ENCODE measurements around the gene USH2A. TPM values are rescaled to one million over a fixed set of nuclear protein-coding genes. Genes with fewer than 3 reads are reported as not detected.

USH2A gene
- polyA plus RNA-seq, 1 donor from 2014 or later: 0.17 TPM

- no peak overlapping the region for H3K9ac ChIP-seq (ENCODE audit: low read length)
- H3K9me3 ChIP-seq (ENCODE audit: low read length): no peaks in the 10 kb centered on the region
- no peaks in the 10 kb centered on the region for H3K27me3 ChIP-seq (ENCODE audit: insufficient read depth, low read depth, low read length)
- no peak overlapping the region for H2AFZ ChIP-seq (ENCODE audit: low read depth, low read length)
- no peak for TF ChIP-seq MXI1 (conservative IDR thresholded peaks at IDR 0.05; ENCODE audit: poor library complexity, severe bottlenecking)
- no peak for TF ChIP-seq EZH2 (IDR thresholded peaks at IDR 0.05; ENCODE audit: borderline replicate concordance, insufficient read depth, low read length, poor library complexity, severe bottlenecking)
- no peak for TF ChIP-seq RAD21 (conservative IDR thresholded peaks at IDR 0.05)
- no peak for TF ChIP-seq POLR2AphosphoS5 (IDR thresholded peaks at IDR 0.05)
- no peak for TF ChIP-seq SMC3 (conservative IDR thresholded peaks at IDR 0.05; ENCODE audit: poor library complexity)
- TF ChIP-seq, protein P1, sequence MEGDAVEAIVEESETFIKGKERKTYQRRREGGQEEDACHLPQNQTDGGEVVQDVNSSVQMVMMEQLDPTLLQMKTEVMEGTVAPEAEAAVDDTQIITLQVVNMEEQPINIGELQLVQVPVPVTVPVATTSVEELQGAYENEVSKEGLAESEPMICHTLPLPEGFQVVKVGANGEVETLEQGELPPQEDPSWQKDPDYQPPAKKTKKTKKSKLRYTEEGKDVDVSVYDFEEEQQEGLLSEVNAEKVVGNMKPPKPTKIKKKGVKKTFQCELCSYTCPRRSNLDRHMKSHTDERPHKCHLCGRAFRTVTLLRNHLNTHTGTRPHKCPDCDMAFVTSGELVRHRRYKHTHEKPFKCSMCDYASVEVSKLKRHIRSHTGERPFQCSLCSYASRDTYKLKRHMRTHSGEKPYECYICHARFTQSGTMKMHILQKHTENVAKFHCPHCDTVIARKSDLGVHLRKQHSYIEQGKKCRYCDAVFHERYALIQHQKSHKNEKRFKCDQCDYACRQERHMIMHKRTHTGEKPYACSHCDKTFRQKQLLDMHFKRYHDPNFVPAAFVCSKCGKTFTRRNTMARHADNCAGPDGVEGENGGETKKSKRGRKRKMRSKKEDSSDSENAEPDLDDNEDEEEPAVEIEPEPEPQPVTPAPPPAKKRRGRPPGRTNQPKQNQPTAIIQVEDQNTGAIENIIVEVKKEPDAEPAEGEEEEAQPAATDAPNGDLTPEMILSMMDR (IDR thresholded peaks at IDR 0.05; ENCODE audit: poor library complexity, severe bottlenecking): no peak
- no peak for TF ChIP-seq EP300 (conservative IDR thresholded peaks at IDR 0.05; ENCODE audit: poor library complexity, severe bottlenecking)
- TF ChIP-seq TAF1 (IDR thresholded peaks at IDR 0.05; ENCODE audit: low read depth): no peak
- TF ChIP-seq, protein P2, sequence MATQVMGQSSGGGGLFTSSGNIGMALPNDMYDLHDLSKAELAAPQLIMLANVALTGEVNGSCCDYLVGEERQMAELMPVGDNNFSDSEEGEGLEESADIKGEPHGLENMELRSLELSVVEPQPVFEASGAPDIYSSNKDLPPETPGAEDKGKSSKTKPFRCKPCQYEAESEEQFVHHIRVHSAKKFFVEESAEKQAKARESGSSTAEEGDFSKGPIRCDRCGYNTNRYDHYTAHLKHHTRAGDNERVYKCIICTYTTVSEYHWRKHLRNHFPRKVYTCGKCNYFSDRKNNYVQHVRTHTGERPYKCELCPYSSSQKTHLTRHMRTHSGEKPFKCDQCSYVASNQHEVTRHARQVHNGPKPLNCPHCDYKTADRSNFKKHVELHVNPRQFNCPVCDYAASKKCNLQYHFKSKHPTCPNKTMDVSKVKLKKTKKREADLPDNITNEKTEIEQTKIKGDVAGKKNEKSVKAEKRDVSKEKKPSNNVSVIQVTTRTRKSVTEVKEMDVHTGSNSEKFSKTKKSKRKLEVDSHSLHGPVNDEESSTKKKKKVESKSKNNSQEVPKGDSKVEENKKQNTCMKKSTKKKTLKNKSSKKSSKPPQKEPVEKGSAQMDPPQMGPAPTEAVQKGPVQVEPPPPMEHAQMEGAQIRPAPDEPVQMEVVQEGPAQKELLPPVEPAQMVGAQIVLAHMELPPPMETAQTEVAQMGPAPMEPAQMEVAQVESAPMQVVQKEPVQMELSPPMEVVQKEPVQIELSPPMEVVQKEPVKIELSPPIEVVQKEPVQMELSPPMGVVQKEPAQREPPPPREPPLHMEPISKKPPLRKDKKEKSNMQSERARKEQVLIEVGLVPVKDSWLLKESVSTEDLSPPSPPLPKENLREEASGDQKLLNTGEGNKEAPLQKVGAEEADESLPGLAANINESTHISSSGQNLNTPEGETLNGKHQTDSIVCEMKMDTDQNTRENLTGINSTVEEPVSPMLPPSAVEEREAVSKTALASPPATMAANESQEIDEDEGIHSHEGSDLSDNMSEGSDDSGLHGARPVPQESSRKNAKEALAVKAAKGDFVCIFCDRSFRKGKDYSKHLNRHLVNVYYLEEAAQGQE (IDR thresholded peaks at IDR 0.05; ENCODE audit: borderline replicate concordance): no peak
- H3K79me2 ChIP-seq (replicated peaks; ENCODE audit: insufficient read depth, low read length): no peaks in the 10 kb centered on the region
- no peak overlapping the region for H3K4me2 ChIP-seq (ENCODE audit: low read length)
- no peak overlapping the region for H3K27ac ChIP-seq (ENCODE audit: low read length)
- H3K9me2 ChIP-seq (ENCODE audit: insufficient read depth, low read length): no peaks in the 10 kb centered on the region
- H3K4me3 ChIP-seq (ENCODE audit: low read length): no peak overlapping the region
- no peaks in the 10 kb centered on the region for H3K36me3 ChIP-seq (ENCODE audit: insufficient read depth, low read length)
- H3F3A ChIP-seq (ENCODE audit: insufficient read depth, low read length, poor library complexity, severe bottlenecking): no peaks in the 10 kb centered on the region
- H4K20me1 ChIP-seq (ENCODE audit: insufficient read depth): no peaks in the 10 kb centered on the region
Observed at GRCh38 chr1:216090556-216090955, 332.7 kb downstream of the USH2A start.

GRCh38 chr1:216086678-216087077 lies 336.6 kb downstream of the USH2A start:
- no peak for TF ChIP-seq MXI1 (conservative IDR thresholded peaks at IDR 0.05; ENCODE audit: poor library complexity, severe bottlenecking)
- no peak for TF ChIP-seq TAF1 (IDR thresholded peaks at IDR 0.05; ENCODE audit: low read depth)
- TF ChIP-seq RAD21 (conservative IDR thresholded peaks at IDR 0.05): no peak
- TF ChIP-seq, protein P2 (IDR thresholded peaks at IDR 0.05; ENCODE audit: borderline replicate concordance): no peak
- TF ChIP-seq EZH2 (IDR thresholded peaks at IDR 0.05; ENCODE audit: borderline replicate concordance, insufficient read depth, low read length, poor library complexity, severe bottlenecking): no peak
- TF ChIP-seq EP300 (conservative IDR thresholded peaks at IDR 0.05; ENCODE audit: poor library complexity, severe bottlenecking): no peak
- TF ChIP-seq, protein P1 (IDR thresholded peaks at IDR 0.05; ENCODE audit: poor library complexity, severe bottlenecking): no peak
- no peak for TF ChIP-seq SMC3 (conservative IDR thresholded peaks at IDR 0.05; ENCODE audit: poor library complexity)
- TF ChIP-seq POLR2AphosphoS5 (IDR thresholded peaks at IDR 0.05): no peak
- no peaks in the 10 kb centered on the region for H3K36me3 ChIP-seq (ENCODE audit: insufficient read depth, low read length)
- no peaks in the 10 kb centered on the region for H3K9me2 ChIP-seq (ENCODE audit: insufficient read depth, low read length)
- no peaks in the 10 kb centered on the region for H3K27me3 ChIP-seq (ENCODE audit: insufficient read depth, low read depth, low read length)
- no peaks in the 10 kb centered on the region for H3F3A ChIP-seq (ENCODE audit: insufficient read depth, low read length, poor library complexity, severe bottlenecking)
- H3K27ac ChIP-seq (ENCODE audit: low read length): no peak overlapping the region
- no peaks in the 10 kb centered on the region for H3K9me3 ChIP-seq (ENCODE audit: low read length)
- H4K20me1 ChIP-seq (ENCODE audit: insufficient read depth): no peaks in the 10 kb centered on the region
- no peak overlapping the region for H3K9ac ChIP-seq (ENCODE audit: low read length)
- no peak overlapping the region for H3K4me3 ChIP-seq (ENCODE audit: low read length)
- no peak overlapping the region for H2AFZ ChIP-seq (ENCODE audit: low read depth, low read length)
- H3K4me2 ChIP-seq (ENCODE audit: low read length): no peak overlapping the region
- no peaks in the 10 kb centered on the region for H3K79me2 ChIP-seq (replicated peaks; ENCODE audit: insufficient read depth, low read length)
